GM13976 (cell line): Measurements from ENCODE around the gene PHOX2A.
"Not testable (repeated sequence)": the region's sequence is repeated elsewhere in the genome, so short reads cannot be mapped to it uniquely, and the experiment has no call there.

Experiments
- DNase-seq: peaks from one replicate; pipeline ENCODE4 v3.0.0; 2012; ENCODE audit warnings: low spot score
- CTCF ChIP-seq: IDR thresholded peaks from 2 replicates; pipeline ENCODE4 v1.5.1; 2012; ENCODE audit warnings: borderline replicate concordance, mild to moderate bottlenecking; ENCODE audit not compliant: insufficient read depth; ENCODE audit errors: extremely low read depth, missing control alignments, control extremely low read depth
- in situ Hi-C: fragments of 300-500 bp; cut with MboI; formaldehyde crosslinking; loops from one replicate; pipeline ENCODE4 v1.12.0; 2022; ENCODE audit warnings: low sequenced_read_pairs, mixed read lengths, inconsistent platforms; ENCODE audit not compliant: unreplicated experiment

Gene PHOX2A

GRCh38 chr11:72280726-72281315, 36.8 kb upstream of the PHOX2A start:
- no peak for TF ChIP-seq CTCF
- in situ Hi-C loops: no loop called here
- no peak for DNase-seq

DNA sequence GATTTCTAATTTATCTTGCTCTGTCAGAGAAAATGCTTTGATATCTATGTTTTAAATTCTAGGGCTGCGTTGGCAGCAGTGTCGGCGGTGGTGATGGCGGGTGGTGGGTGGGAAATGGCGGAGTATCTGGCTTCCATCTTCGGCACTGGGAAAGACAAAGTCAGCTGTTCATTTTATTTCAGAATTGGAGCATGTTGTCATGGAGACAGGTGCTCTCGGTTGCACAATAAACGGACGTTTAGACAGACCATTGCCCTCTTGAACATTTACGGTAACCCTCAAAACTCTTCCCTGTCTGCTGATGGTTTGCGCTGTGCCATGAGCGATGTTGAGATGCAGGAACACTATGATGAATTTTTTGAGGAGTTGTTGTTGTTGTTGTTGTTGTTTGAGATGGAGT, 36.1 kb upstream of the PHOX2A start:
- no peak for TF ChIP-seq CTCF
- DNase-seq: no peak
- in situ Hi-C loops: no loop called here

DNA sequence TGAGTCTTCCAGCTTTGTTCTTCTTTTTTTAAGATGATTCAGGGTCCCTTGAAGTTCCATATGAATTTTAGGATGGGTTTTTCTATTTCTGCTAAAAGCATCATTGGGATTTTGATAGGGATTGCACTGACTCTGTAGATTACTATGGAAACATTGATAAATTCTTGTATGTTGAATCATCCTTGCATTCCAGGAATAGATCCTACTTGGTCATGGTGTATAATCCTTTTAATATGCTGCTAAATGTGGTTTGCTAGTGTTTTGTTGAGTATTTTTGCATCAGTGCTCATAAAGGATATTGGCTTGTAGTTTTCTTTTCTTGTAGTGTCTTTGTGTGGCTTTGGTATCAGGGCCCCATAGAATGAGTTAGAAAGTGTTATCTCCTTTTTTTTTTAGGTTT, 34.9 kb upstream of the PHOX2A start:
- no peak for DNase-seq
- no peak for TF ChIP-seq CTCF
- in situ Hi-C loops: no loop called here

GRCh38 chr11:72274435-72274834, 30.5 kb upstream of the PHOX2A start:
- in situ Hi-C loops: no loop called here
- no peak for DNase-seq
- no peak for TF ChIP-seq CTCF

- in situ Hi-C loops: no loop called here
- no peak for TF ChIP-seq CTCF
- no peak for DNase-seq
Measured at GRCh38 chr11:72271980-72272379, 28.0 kb upstream of the PHOX2A start.

DNA sequence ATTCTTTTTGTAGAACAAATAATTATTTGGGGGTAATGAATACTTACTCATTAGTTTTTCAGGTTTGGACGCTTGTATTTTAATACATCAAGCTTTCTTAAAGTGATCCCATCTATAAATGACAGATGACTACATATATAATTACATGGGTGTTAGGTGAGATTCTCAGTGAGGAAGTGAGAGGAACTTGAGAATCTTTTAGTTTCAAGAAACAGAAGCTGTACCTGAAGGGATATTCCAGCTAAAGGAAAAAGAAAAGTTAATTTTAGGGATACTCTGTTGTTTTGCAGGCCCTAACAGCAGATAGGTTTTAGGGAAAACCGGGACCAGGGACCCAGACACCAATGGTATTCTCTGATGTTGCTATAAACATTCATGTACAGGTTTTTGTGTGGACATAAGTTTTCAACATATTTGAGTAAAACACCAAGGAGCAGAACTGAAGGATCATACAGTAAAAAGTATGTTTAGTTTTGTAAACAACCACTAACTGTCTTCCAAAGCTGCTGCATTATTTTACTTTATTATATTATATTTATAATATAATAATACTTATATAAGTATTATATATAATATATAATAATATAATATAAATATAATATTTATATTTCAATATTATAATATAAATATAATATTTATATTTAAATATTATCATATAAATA, 24.1 kb upstream of the PHOX2A start:
- in situ Hi-C loops: no loop called here
- DNase-seq: no peak
- no peak for TF ChIP-seq CTCF

GRCh38 chr11:72266960-72267359, 23.0 kb upstream of the PHOX2A start:
- DNase-seq, in situ Hi-C loops: not testable (repeated sequence)
